Astrocyte (in vitro differentiated cells and primary cell): ENCODE data around the gene GRM4.

ENCODE experiments used
- CTCF ChIP-seq: IDR thresholded peaks from 2 replicates; pipeline ENCODE4 v1.5.1; 2011; ENCODE audit warnings: low read depth, mild to moderate bottlenecking, inconsistent platforms, low read length, moderate library complexity; ENCODE audit not compliant: insufficient read depth
- EZH2 ChIP-seq: IDR thresholded peaks from 2 replicates; pipeline ENCODE4 v1.6.1; 2012; ENCODE audit warnings: mild to moderate bottlenecking, low read length, inconsistent platforms; ENCODE audit not compliant: insufficient read depth

GRCh38 chr6:34041385-34041784, 104.5 kb downstream of the GRM4 start:
- no peak for TF ChIP-seq EZH2
- TF ChIP-seq CTCF: no peak
